Bronchial epithelial cell (primary cell): ENCODE results near the gene CACNA1D. TPM values are rescaled to one million over a fixed set of nuclear protein-coding genes. Genes with fewer than 3 reads are reported as not detected.
"Not testable (repeated sequence)": the region's sequence is repeated elsewhere in the genome, so short reads cannot be mapped to it uniquely, and the experiment has no call there.

Experiments used
- DNase-seq: peaks from one replicate; pipeline ENCODE4 v3.0.0-alpha.2; 2010; ENCODE audit warnings: low read depth
- FAIRE-seq: peaks from 2 replicates; lab custom pipeline; 2011; peaks lifted over from hg19 to GRCh38; lab: Jason Lieb, UNC
- H3K27me3 ChIP-seq: 2 replicates; pipeline ENCODE4 v1.5.1; 2011; ENCODE audit warnings: low read length; ENCODE audit not compliant: control insufficient read depth, insufficient read depth
- H3K36me3 ChIP-seq: 2 replicates; pipeline ENCODE4 v1.5.1; 2011; ENCODE audit warnings: low read length; ENCODE audit not compliant: control insufficient read depth, insufficient read depth
- H3K4me3 ChIP-seq: 2 replicates; pipeline ENCODE4 v1.5.1; 2011; ENCODE audit warnings: mild to moderate bottlenecking, low read depth, low read length, control low read depth
- CTCF ChIP-seq: IDR thresholded peaks from 2 replicates; pipeline ENCODE4 v1.5.1; 2011; ENCODE audit warnings: mild to moderate bottlenecking, moderate library complexity, low read length, control low read depth, inconsistent platforms; ENCODE audit not compliant: insufficient read depth, severe bottlenecking
- total RNA-seq: library from RNA; depleted of rRNA; stranded (reverse); fragments of >200 nt; gene quantifications from 2 replicates; pipeline ENCODE4 v1.2.1, GENCODE V29; 2014

Gene CACNA1D
- total RNA-seq, 1 donor from 2014 or later: 0.26 TPM

DNA sequence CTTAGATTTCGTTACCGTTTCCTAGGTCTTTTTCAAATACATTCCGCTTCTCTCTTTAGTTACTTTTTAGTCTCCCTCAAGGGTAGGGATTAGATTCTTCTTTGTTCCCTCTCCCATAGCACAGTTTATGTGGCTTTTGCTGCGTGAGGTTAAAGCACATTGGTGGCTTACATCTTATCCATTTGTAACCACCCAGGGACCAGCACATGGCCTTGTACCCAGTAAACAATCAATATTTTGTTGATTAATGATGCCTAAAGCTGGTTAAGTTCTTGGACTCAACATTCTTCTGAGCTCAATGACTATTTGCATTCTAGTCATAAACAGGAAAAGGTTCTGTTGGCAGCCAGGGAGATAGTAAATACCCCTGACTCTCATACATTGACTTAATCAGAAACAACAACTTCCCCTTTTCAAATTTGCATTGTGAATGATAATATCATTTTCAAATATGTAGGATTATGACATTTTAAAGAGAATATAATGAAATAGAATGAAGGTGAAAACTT lies 60.2 kb downstream of the CACNA1D start:
- Histone ChIP-seq H3K36me3 (no peaks in the 10 kb centered on the region), H3K27me3 (no peaks in the 10 kb centered on the region), H3K4me3 (no peak overlapping the region)
- no peak for TF ChIP-seq CTCF
- no peak for FAIRE-seq
- no peak for DNase-seq

- Histone ChIP-seq H3K27me3 (no peaks in the 10 kb centered on the region), H3K36me3 (no peaks in the 10 kb centered on the region), H3K4me3 (no peak overlapping the region)
- no peak for FAIRE-seq
- no peak for TF ChIP-seq CTCF
- no peak for DNase-seq
Observed at GRCh38 chr3:53555068-53555588, 60.7 kb downstream of the CACNA1D start.

- Histone ChIP-seq H3K4me3 (no peak overlapping the region), H3K36me3 (no peaks in the 10 kb centered on the region), H3K27me3 (peaks cover 5% of the 10 kb centered on the region)
- TF ChIP-seq CTCF: no peak
- FAIRE-seq (no peak), DNase-seq (no peak)
Observed at GRCh38 chr3:53566461-53567145, 72.2 kb downstream of the CACNA1D start.

DNA sequence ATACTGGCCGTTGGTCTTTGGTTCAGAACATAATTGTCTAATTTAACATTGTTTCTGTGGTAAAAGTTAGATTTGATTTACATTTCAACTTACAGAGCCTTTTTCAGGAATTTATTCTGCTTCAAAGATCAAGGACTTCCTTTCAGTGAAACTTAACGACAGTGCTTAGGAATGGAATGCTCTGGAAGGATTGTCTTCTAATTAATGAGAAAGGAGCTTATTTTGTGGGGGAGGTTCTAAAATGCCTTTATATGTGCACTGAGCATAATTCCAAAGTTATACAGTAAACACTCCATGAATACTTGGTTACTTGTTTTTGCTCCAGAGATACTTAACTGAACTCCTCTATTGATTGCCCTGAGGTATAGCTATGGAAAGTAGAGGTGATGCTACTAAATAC lies 75.7 kb downstream of the CACNA1D start:
- TF ChIP-seq CTCF: no peak
- H3K36me3 ChIP-seq: no peaks in the 10 kb centered on the region
- H3K27me3 ChIP-seq: peaks cover 5% of the 10 kb centered on the region
- DNase-seq (no peak), FAIRE-seq (no peak)
- no peak overlapping the region for H3K4me3 ChIP-seq

GRCh38 chr3:53570709-53571108 lies 76.3 kb downstream of the CACNA1D start:
- peaks cover 5% of the 10 kb centered on the region for H3K27me3 ChIP-seq
- peak; percentile 47 for FAIRE-seq
- TF ChIP-seq CTCF: no peak

GRCh38 chr3:53571264-53571663 lies 76.9 kb downstream of the CACNA1D start:
- peak; percentile 74 for DNase-seq
- no peak for TF ChIP-seq CTCF
- Histone ChIP-seq H3K4me3 (no peak overlapping the region), H3K36me3 (no peaks in the 10 kb centered on the region), H3K27me3 (peaks cover 5% of the 10 kb centered on the region)
- FAIRE-seq: no peak

More at GRCh38 chr3:53570709-53571108, 76.3 kb downstream of the CACNA1D start:
- no peaks in the 10 kb centered on the region for H3K36me3 ChIP-seq
- H3K4me3 ChIP-seq: no peak overlapping the region
- DNase-seq: peak; percentile 76

DNA sequence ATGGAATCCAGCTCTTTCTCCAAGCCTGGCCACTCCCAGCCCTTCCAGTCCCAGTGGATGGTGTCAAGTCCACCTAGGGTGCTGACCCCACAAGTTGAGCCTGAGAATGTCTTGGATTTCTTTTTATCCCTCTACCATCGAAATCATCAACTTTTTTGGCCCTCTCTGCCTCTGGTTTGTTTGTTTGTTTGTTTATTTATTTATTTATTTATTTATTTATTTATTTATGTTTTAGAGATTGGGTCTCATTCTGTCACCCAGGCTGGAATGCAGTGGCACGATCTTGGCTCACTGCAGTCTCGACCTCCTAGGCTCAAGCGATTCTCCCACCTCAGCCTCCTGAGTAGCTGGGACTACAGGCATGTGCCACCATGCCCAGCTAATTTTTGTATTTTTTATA lies 77.8 kb downstream of the CACNA1D start:
- not testable (repeated sequence) for DNase-seq, H3K36me3 ChIP-seq, H3K27me3 ChIP-seq, H3K4me3 ChIP-seq, FAIRE-seq
